NCI-H510A (cell line): Measurements from ENCODE around the gene DNASE2.

Source experiments
- DNase-seq: peaks from one replicate; lab custom pipeline; 2025; lab: John Stamatoyannopoulos, UW

Gene DNASE2

DNA sequence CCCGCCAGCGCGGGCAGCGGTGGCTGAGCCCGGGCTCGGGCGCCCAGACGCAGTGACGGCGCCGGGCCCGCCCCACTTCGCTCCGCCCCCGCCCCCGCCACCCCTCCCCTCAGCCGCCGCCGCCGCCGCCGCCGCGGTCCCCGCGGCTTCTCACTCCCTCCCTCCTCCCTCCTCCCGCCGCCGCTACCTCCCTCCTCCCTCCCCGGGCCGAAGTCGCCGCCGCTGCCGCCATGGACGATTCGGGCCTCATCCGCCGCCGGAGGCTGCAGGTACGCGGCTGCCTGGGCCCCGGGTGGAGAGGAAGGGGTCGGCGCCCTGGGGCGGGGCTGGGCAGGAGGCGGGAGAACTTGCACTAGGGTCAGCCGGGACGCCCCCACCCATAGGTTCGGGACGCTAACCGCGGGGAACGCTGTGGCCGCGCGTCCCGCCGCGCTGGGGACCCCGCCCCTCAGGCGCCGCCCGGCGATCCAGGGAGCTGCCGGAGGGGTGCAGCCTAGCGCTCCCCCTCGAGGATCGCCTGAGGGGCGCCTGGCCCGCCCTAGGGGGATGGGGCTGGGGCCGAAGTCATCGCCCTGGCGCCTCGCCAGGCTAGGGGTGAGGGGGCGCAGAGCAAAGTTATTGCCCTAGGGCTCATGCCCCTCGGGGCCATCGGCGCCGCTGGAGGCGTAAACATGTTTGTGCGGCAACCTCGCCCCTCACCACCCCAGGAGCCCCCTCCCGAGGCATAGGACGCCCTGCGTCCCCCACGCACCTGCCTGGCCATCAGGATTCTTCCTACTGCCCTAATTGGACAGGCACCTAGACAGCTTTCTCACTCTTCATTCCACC is 47.3 kb downstream of the DNASE2 start:
- peak; percentile 60 for DNase-seq

GRCh38 chr19:12833418-12833737 is 47.9 kb downstream of the DNASE2 start:
- DNase-seq: no peak

GRCh38 chr19:12828494-12828893 is 52.8 kb downstream of the DNASE2 start:
- peak; percentile 51 for DNase-seq

DNA sequence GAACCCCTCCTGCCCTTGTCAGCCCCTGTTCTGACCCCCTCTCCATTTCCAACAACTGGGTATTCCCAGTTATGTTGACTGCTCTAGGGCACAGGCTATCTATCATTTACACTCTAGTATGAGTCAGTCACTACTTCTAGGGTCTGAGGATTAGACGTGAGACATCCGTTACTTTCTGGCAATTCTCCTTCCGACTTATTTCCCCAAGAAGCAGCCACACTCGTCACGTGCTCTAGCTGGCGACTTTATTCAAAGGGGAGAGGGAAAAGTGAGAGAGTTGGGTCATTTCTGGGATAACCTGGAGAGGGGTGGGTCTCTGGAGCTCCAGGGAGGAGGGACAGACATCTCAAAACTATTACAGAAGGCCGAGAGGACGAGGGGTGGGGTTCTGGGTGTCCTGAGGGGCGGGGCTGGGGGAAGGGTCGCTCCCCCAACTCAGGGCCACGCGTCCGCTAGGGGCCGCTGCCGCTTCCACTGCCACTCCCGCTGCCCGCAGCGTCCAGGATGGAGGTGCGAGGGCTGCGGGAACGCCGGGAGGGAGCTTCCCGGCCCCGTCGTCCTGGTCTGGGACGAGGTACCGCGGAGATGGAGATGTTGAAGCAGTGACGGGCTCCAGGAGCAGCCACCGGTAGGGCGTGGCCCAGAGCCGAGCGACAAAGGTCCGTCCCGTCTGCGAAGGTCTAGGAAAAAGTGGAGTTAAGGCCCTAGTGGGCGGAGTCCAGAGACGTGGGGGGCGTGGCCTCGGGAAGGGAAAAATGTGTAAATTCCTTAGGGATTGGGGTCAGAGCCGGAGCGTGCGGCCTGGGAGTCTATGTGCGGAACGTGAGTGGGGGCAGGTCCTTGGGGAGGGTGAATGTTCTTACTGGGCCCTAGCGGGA is 55.8 kb downstream of the DNASE2 start:
- DNase-seq: no peak
